ENCODE results near the gene ZDHHC4. TPM values are rescaled to one million over a fixed set of nuclear protein-coding genes. Genes with fewer than 3 reads are reported as not detected.

The ZDHHC4 gene
- total and polyA plus RNA-seq, 9 of the 15 experiments (the other 6 are each of a cell fraction or from before 2014, with no cell fraction given) = 33.4 to 106 (median 58.3) TPM

GRCh38 chr7:6637544-6638229 is 60.4 kb downstream of the ZDHHC4 start (continued):
- TF ChIP-seq, protein P1, sequence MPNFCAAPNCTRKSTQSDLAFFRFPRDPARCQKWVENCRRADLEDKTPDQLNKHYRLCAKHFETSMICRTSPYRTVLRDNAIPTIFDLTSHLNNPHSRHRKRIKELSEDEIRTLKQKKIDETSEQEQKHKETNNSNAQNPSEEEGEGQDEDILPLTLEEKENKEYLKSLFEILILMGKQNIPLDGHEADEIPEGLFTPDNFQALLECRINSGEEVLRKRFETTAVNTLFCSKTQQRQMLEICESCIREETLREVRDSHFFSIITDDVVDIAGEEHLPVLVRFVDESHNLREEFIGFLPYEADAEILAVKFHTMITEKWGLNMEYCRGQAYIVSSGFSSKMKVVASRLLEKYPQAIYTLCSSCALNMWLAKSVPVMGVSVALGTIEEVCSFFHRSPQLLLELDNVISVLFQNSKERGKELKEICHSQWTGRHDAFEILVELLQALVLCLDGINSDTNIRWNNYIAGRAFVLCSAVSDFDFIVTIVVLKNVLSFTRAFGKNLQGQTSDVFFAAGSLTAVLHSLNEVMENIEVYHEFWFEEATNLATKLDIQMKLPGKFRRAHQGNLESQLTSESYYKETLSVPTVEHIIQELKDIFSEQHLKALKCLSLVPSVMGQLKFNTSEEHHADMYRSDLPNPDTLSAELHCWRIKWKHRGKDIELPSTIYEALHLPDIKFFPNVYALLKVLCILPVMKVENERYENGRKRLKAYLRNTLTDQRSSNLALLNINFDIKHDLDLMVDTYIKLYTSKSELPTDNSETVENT (CRISPR knock-in tag; IDR thresholded peaks at IDR 0.05) = peak; percentile 89
- peak; percentile 24; the same call in 1 of the 2 replicates for TF ChIP-seq TOE1 (IDR thresholded peaks at IDR 0.05; ENCODE audit: borderline replicate concordance)
- no peak for TF ChIP-seq TOE1 (CRISPR knock-in tag; IDR thresholded peaks at IDR 0.05; ENCODE audit: borderline replicate concordance, low read depth)
- TF ChIP-seq, protein P2, sequence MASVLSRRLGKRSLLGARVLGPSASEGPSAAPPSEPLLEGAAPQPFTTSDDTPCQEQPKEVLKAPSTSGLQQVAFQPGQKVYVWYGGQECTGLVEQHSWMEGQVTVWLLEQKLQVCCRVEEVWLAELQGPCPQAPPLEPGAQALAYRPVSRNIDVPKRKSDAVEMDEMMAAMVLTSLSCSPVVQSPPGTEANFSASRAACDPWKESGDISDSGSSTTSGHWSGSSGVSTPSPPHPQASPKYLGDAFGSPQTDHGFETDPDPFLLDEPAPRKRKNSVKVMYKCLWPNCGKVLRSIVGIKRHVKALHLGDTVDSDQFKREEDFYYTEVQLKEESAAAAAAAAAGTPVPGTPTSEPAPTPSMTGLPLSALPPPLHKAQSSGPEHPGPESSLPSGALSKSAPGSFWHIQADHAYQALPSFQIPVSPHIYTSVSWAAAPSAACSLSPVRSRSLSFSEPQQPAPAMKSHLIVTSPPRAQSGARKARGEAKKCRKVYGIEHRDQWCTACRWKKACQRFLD (CRISPR knock-in tag; IDR thresholded peaks at IDR 0.05) = peak; percentile 62; the same call in 1 of the 2 replicates
- TF ChIP-seq HLTF (IDR thresholded peaks at IDR 0.05) = no peak
- TF ChIP-seq ATF1 (CRISPR knock-in tag; IDR thresholded peaks at IDR 0.05) = no peak
- TF ChIP-seq ATF1 (tag; IDR thresholded peaks at IDR 0.05) = peak; percentile 46
- TF ChIP-seq NR4A1 (CRISPR knock-in tag; IDR thresholded peaks at IDR 0.05) = no peak
- peak; percentile 22; the same call in 1 of the 2 replicates for TF ChIP-seq NR4A1 (tag; IDR thresholded peaks at IDR 0.05)
- TF ChIP-seq RAD21 (CRISPR knock-in tag; conservative IDR thresholded peaks at IDR 0.05 in 1 of 2, IDR thresholded peaks at IDR 0.05 in 1 of 2) = peak; percentile 30 to 42
- TF ChIP-seq, protein P3, sequence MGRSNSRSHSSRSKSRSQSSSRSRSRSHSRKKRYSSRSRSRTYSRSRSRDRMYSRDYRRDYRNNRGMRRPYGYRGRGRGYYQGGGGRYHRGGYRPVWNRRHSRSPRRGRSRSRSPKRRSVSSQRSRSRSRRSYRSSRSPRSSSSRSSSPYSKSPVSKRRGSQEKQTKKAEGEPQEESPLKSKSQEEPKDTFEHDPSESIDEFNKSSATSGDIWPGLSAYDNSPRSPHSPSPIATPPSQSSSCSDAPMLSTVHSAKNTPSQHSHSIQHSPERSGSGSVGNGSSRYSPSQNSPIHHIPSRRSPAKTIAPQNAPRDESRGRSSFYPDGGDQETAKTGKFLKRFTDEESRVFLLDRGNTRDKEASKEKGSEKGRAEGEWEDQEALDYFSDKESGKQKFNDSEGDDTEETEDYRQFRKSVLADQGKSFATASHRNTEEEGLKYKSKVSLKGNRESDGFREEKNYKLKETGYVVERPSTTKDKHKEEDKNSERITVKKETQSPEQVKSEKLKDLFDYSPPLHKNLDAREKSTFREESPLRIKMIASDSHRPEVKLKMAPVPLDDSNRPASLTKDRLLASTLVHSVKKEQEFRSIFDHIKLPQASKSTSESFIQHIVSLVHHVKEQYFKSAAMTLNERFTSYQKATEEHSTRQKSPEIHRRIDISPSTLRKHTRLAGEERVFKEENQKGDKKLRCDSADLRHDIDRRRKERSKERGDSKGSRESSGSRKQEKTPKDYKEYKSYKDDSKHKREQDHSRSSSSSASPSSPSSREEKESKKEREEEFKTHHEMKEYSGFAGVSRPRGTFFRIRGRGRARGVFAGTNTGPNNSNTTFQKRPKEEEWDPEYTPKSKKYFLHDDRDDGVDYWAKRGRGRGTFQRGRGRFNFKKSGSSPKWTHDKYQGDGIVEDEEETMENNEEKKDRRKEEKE (IDR thresholded peaks at IDR 0.05; ENCODE audit: borderline replicate concordance in 1 of 2, control insufficient read depth in 1 of 2, low read depth in 2 of 2, low read length in 1 of 2) = 0 out of 4 replicates have a peak, but pooled peaks of 1 of the 2 experiments have one; percentile 52
- TF ChIP-seq CTCFL (IDR thresholded peaks at IDR 0.05; ENCODE audit: borderline replicate concordance, insufficient read depth, low read depth, low read length, poor library complexity, severe bottlenecking) = peak; percentile 100
- no peak for TF ChIP-seq ZNF668 (CRISPR knock-in tag; IDR thresholded peaks at IDR 0.05)
- TF ChIP-seq SIX5 (IDR thresholded peaks at IDR 0.05; ENCODE audit: borderline replicate concordance in 1 of 2, insufficient read depth in 1 of 2, low read depth in 1 of 2, low read length in 2 of 2) = 0 out of 4 replicates have a peak, but pooled peaks of 1 of the 2 experiments have one; percentile 11
- no peak for TF ChIP-seq GABPA (tag; conservative IDR thresholded peaks at IDR 0.05; ENCODE audit: low read depth)
- peak; percentile 93 for TF ChIP-seq SAFB (IDR thresholded peaks at IDR 0.05; ENCODE audit: borderline replicate concordance, low read depth, low read length)
- no peak for TF ChIP-seq FOXK2 (conservative IDR thresholded peaks at IDR 0.05 in 1 of 2, IDR thresholded peaks at IDR 0.05 in 1 of 2; ENCODE audit: low read depth in 2 of 2)
